HG03060 (cell line): Measurements from ENCODE around the gene ZCCHC8.
"Not testable (repeated sequence)": the region's sequence is repeated elsewhere in the genome, so short reads cannot be mapped to it uniquely, and the experiment has no call there.

ENCODE experiments used
- ATAC-seq: cut with Tn5 transposase; IDR thresholded peaks from one replicate; pipeline ENCODE4 v1.9.1; 2021; ENCODE audit warnings: low read depth, moderate number of reproducible peaks; ENCODE audit not compliant: unreplicated experiment

The ZCCHC8 gene

GRCh38 chr12:122513028-122513427 is 12.3 kb upstream of the ZCCHC8 start:
- not testable (repeated sequence) for ATAC-seq

DNA sequence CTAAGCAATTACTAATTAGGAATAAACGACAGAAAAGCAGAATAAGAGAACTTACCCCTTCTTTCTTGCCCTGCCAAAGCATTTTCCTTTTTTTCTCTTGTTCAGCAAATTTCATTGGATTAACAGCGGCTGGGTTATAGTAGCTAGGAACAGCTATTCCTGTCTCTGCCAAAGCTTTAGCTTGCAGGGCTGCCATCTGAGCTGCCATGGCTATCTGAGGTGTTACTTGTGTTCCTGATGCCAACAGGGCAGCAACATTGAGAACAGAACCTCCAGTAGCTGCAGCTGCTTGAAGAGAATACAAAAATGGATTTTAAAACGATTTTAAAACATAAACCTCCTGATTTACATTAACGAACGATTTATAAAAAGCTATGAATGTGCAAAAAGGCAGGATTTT is 7.4 kb upstream of the ZCCHC8 start:
- ATAC-seq: no peak

GRCh38 chr12:122506393-122506938 is 5.7 kb upstream of the ZCCHC8 start:
- no peak for ATAC-seq

DNA sequence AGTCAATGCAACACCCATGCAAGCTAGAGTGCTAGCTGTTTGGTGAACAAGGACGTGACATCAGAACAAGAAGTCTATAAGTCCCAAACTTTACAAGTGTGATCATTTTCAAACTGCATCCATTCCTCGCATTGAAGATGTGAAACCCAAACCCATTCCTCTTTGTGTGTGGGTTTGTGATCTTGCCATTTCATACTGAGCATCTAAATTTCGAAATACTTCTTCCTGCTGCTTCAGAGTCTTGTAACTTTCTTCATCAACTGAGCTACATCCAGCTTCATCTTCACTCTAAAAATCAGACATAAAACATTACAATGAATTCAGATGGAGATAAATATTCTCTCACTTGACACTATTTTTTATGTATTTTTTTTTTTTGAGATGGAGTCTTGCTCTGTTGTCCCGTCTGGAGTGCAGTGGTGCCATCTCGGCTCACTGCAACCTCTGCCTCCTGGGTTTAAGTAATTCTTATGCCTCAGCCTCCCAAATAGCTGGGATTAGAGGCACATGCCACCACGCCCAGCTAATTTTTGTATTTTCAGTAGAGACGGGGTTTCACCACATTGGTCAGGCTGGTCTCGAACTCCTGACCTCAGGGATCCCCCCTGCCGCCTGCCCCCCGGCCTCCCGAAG is 4.8 kb upstream of the ZCCHC8 start:
- no peak for ATAC-seq

DNA sequence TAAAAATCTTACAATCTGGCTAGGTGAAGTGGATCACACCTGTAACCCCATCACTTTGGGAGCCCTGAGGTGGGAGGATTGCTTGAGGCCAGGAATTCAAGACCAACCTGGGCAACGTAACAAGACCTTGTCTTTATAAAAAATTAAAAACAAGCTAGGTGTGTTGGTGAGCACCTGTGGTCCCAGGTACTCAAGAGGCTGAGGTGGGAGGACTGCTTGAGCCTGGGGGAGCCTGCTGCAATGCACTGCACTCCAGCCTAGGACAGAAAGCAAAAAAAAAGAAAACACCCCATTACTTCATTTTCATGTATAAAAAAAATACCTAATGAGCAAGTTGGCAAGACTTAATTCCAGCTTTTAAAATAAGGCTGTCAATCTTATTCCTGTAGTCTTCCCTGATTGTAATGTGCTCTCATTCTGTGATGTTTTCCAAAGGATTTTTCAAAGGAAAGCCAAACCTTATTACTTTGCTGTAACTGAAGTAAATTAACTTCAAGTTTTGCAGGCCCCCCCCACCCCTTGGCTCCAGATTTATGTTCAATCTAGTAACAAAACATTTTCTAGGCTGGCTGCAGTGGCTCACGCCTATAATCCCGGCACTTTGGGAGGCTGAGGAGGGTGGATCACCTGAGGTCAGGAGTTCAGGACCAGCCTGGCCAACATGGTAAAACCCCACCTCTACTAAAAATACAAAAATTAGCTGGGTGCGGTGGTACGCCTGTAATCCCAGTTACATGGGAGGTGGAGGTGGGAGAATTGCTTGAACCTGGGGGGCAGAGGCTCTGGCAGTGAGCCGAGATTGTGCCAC is 3.3 kb upstream of the ZCCHC8 start:
- no peak for ATAC-seq

- ATAC-seq: no peak
Measured at GRCh38 chr12:122503147-122503751, 2.5 kb upstream of the ZCCHC8 start.

DNA sequence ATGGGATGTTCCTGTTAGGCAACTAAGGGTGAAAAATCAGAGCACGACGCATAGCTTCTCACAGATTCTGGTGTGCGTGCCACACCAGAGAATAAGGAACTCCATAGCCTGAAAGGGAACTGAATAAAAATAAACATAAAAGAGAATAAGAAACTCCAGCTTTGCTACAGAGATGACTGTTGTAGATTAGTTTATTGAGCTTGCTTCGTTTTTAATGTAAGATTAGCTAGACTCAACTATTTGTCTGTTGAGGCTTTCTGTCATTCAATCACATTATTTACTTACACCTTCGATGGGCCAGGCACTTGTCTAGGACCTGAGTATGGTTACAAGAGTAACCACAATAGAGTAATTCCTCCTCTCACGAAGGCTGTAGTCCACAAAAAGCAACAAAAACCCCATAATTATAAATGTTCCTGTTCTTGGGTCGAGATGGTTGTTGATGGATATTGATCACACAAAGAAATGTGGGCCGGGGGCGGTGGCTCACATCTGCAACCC is 807 bp upstream of the ZCCHC8 start:
- peak; percentile 4 for ATAC-seq

DNA sequence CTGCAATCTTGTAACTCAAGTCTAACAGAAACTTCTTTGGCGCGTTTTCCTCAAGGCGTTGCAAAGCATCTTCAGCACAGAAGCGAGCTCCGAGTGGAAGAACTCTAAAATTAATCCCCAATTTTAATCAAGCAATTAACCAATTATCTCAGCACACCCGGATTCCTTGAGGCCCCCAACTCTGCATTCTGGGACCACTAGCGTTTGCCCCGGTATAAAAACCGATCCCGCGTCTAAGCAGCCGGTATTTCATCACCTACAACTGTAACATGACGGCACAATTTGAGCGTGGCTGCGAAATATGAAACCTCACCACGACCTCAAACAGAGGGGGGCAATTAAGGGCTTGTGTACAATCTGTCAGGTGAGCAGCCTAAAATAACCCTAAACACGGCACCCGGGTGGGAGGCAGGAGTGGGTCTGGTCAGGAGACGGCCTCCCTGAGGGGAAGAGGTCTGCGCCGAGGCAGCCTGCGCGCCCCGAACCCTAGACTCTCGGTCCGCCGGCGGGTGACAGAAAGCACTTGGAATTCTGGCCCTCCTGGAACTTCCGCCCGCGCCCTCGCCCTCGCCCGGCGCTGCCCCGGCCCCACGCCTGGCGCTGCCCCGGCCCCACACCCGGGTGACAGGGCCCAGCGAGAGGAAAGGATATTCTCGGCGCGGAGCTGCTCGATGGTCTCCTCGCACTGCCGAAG is 594 bp downstream of the ZCCHC8 start:
- ATAC-seq: peak; percentile 9

GRCh38 chr12:122495258-122495657 is 5.5 kb downstream of the ZCCHC8 start:
- ATAC-seq: no peak

DNA sequence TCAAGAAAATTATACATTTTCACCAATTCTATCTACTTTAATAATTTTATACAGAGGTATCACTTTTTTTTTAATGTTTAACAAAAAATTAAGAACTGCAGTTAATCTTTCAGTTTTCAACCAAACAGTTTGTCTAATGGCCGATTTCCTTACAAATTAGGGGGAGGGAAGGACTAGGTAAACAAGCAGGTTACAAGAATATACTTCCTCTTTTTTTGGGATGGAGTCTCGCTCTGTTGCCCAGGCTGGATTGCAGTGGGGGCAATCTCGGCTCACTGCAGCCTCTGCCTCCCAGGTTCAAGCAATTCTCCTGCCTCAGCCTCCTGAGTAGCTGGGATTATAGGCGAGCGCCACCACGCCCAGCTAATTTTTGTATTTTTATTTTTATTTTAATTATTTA is 7.5 kb downstream of the ZCCHC8 start:
- not testable (repeated sequence) for ATAC-seq

DNA sequence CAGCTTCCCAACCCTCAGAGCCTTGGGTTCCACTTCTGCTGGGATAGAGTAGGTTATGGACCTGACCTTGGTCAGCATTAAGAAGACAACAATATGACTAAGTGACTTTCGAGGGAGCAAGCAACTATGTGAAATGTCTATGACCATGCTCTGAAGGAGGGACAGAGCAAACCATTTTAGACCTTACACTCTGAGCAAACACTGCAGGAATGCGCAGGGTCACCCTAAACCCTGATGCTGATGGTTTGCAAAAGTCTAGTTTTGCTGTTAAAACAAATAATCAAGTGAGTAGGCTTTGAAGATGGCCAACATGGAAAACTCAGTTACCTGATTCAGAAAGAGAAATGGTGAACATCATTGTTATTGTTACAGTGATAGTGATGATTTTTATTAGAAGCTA is 8.7 kb downstream of the ZCCHC8 start:
- ATAC-seq: no peak

DNA sequence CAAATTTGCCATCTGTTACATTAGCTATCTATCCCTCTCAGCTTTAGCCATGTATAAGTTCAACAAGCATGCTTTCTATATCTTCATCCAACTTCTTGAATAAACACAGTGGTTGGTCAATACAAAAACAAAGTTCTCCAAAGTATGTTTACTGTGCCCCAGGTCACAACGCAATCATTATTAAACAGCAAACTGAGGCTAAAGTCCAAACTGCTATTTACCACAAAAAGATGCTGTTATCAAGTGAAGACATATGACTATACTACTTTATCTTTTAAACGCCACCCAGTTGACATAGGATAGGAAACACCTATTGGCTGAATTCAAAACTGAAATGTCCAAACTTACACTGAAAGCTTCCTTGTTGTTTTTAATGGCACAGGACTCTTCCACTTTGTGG is 11.7 kb downstream of the ZCCHC8 start:
- ATAC-seq: no peak

GRCh38 chr12:122487807-122488206 is 12.9 kb downstream of the ZCCHC8 start:
- not testable (repeated sequence) for ATAC-seq

DNA sequence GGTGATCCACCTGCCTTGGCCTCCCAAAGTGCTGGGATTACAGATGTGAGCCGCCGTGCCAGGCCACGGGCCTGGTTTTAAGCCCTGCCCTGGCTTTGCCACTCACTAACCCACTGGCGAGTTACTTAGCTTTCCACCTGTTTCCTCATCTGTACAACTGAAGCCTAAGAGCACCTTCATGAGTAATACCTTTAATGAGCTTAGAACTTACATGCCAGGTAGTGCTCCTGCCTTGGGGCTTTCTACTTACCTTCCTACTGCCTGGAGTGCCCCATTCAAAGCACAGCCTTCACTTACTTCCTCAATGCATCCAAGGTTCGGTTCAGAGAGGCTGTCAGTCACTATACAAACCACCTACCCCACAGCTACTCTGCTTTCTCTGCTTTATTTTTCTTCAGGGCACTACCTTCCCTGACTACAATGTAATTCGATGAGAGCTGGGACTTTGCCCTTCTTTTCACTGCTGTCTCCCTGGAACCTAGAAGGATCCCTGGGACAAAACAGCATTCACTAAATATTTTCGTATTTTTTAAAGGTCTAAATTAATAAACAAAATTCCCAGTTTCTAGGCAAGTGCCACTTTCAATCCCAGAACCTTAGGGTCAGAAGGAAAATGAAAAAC is 13.8 kb downstream of the ZCCHC8 start:
- no peak for ATAC-seq

DNA sequence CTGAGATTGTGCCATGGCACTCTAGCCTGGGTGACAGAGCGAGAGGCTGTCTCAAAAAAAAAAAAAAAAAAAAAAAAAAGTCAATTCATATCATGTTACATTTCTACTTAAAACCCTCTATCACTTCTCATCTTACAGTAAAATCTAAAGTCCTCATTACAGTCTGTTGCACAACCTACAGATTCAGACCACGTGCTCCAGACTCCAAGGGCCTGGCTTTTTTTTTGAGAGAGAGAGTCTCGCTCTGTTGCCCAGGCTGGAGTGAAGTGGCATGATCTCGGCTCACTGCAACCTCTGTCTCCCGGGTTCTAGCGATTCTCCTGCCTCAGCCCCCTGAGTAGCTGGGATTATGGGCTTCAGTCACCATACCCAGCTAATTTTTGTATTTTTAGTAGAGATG is 14.4 kb downstream of the ZCCHC8 start:
- ATAC-seq: not testable (repeated sequence)

GRCh38 chr12:122484385-122484784 is 16.3 kb downstream of the ZCCHC8 start:
- not testable (repeated sequence) for ATAC-seq

DNA sequence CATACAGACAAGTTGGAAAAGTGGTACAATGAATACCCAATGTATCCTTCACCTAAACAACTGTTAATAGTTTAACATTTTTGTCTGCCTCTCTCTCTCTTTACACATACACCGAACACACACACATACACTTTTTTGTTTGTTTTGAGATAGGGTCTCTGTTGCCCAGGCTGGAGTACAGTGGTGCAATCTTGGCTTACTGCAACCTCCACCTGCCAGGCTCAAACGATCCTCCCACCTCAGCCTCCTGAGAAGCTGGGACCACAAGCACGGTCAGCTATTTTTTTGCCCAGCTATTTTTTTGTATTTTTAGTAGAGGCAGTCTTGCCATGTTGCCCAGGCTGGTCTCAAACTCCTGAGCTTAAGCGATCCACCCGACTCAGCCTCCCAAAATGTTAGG is 16.8 kb downstream of the ZCCHC8 start:
- ATAC-seq: no peak

- ATAC-seq: no peak
Measured at GRCh38 chr12:122481861-122482260, 18.9 kb downstream of the ZCCHC8 start.

DNA sequence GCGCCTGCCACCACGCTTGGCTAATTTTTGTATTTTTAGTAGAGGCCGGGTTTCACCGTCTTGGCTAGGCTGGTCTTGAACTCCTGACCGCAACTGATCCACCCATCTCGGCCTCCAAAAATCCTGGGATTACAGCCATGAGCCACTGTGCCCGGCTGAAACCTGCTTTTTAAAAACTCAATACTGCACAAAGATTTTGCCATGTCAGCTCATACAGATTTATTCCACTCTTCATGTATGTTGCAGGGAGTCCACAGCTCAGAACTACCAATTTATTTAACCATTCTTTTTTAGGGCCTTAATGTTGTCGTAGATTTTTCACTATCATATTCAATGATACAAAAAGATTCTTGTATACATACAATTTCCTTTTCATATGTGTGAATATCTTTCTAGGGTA is 20.0 kb downstream of the ZCCHC8 start:
- ATAC-seq: no peak

DNA sequence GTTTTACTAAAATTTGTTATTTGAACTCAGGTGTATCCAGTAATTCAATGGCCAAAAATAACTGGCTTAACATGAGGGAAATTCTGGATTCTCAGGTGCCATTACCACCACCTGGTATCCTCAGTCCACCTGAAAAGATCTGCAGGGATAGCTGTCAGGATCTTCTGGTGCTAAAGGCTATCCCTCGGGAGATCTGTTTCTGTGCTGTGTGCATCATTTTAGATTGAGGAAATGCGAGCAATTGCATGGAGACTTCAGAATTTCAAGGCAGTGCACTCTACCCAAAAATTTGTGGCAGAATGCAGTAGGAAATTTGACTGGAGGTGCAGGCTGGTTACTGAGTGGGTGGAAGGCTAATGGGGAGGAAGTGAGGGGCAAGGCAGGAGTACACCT is 26.4 kb downstream of the ZCCHC8 start:
- ATAC-seq: no peak
